K562 (cell line): ENCODE data around the gene CASKIN1. TPM values are rescaled to one million over a fixed set of nuclear protein-coding genes. Genes with fewer than 3 reads are reported as not detected.
A peak's percentile ranks its signal among the peaks of the same experiment; 100 is the strongest.

ENCODE experiments used
- CBX8 ChIP-seq: fragments of 200-600 bp; sonication (generic); IDR thresholded peaks from 2 replicates; pipeline ENCODE4 v1.6.1; 2012; ENCODE audit warnings: borderline replicate concordance, mixed run types, low read depth, mild to moderate bottlenecking, moderate library complexity, mixed read lengths, low read length, control low read depth, inconsistent platforms; ENCODE audit not compliant: poor library complexity, severe bottlenecking; ENCODE audit errors: extremely low read depth
- FOXJ2 ChIP-seq: fragments of 200-800 bp; sonication (Bioruptor generic); IDR thresholded peaks from 2 replicates; pipeline ENCODE4 v1.6.1; 2016; ENCODE audit warnings: missing genetic modification characterization, missing compliant biosample characterization
- FOXP1 ChIP-seq: sonication (generic); formaldehyde crosslinking; IDR thresholded peaks from 2 replicates; pipeline ENCODE4 v1.8.0; 2022; ENCODE audit warnings: mild to moderate bottlenecking, missing genetic modification reagents
- HEY1 ChIP-seq: fragments of 250-450 bp; sonication (Bioruptor Pico); IDR thresholded peaks from 2 replicates; pipeline ENCODE4 v1.5.0; 2020; ENCODE audit warnings: mild to moderate bottlenecking, moderate library complexity, borderline replicate concordance
- NR1H2 ChIP-seq: sonication (generic); formaldehyde crosslinking; IDR thresholded peaks from 2 replicates; pipeline ENCODE4 v1.4.0; 2020; ENCODE audit warnings: mild to moderate bottlenecking, missing genetic modification reagents
- POLR2A ChIP-seq: fragments of 450-650 bp; conservative IDR thresholded peaks from 2 replicates; pipeline ENCODE4 v1.6.1; 2016
- RCOR1 ChIP-seq, 2 experiments: IDR thresholded peaks; 2 replicates each; pipeline ENCODE4 v1.6.1; 2012; ENCODE audit warnings: low read depth in 2 of 2, low read length in 2 of 2, borderline replicate concordance in 1 of 2, improper control_type of control experiment in 1 of 2
- SOX6 ChIP-seq: fragments of 450-650 bp; IDR thresholded peaks from 2 replicates; pipeline ENCODE4 v1.6.1; 2014; ENCODE audit warnings: mild to moderate bottlenecking
- STAT5B ChIP-seq: fragments of 250-450 bp; sonication (Bioruptor Pico); IDR thresholded peaks from 2 replicates; pipeline ENCODE4 v1.8.0; 2021; ENCODE audit warnings: mild to moderate bottlenecking, inconsistent platforms
- ZFPM2 ChIP-seq: fragments of 250-450 bp; sonication (Bioruptor Pico); IDR thresholded peaks from 2 replicates; pipeline ENCODE4 v1.5.1; 2022; ENCODE audit warnings: mild to moderate bottlenecking
- ZNF212 ChIP-seq: fragments of 450-650 bp; formaldehyde crosslinking; IDR thresholded peaks from 2 replicates; pipeline ENCODE4 v1.4.0; 2020; ENCODE audit warnings: mild to moderate bottlenecking
- ZNF280A ChIP-seq: fragments of 450-650 bp; IDR thresholded peaks from 2 replicates; pipeline ENCODE4 v1.6.1; 2018; ENCODE audit warnings: mild to moderate bottlenecking, low read depth; ENCODE audit not compliant: partially characterized antibody
- ZNF589 ChIP-seq: fragments of 200-800 bp; sonication (Bioruptor generic); IDR thresholded peaks from 2 replicates; pipeline ENCODE4 v1.6.1; 2016; ENCODE audit warnings: low read depth, missing genetic modification characterization, missing compliant biosample characterization
- polyA plus RNA-seq, 8 experiments: library from polyadenylated mRNA; depleted of rRNA in 4 of 8; stranded (reverse) in 5 of 8; unstranded in 3 of 8; fragments of >200 nt; fragmentation: Nextera tagmentation in 2 of 8; fragmentation: Illumina TruSeq in 1 of 8; extraction: Ambion mirVana in 2 of 8; extraction: Trizol in 1 of 8; gene quantifications; 2 replicates each; pipeline versions ENCODE4 v1.2.1 to v1.2.3, GENCODE V29; 2011 to 2014; ENCODE audit warnings: inconsistent platforms in 1 of 8, missing spikeins in 1 of 8
- total RNA-seq, 7 experiments: library from RNA; depleted of rRNA in 6 of 7; stranded (reverse); fragments of >200 nt in 6 of 7; fragmentation: Illumina TruSeq in 2 of 7; extraction: Trizol in 2 of 7; gene quantifications; 2 replicates each; pipeline versions ENCODE4 v1.2.1 to v1.2.3, GENCODE V29; 2011 to 2021; ENCODE audit warnings: low replicate concordance in 1 of 7
- TF ChIP-seq, protein P1 (sequence below): fragments of 250-450 bp; sonication (Bioruptor Pico); IDR thresholded peaks from 2 replicates; pipeline ENCODE4 v1.4.0; 2020
- TF ChIP-seq, protein P2 (sequence below): sonication (generic); formaldehyde crosslinking; IDR thresholded peaks from 2 replicates; pipeline ENCODE4 v1.8.0; 2022; ENCODE audit warnings: mild to moderate bottlenecking, missing genetic modification reagents, borderline replicate concordance
- TF ChIP-seq, protein P3 (sequence below), 2 experiments: fragments of 200-800 bp in 1 of 2; sonication (Bioruptor generic) in 1 of 2; sonication (generic) in 1 of 2; formaldehyde crosslinking in 1 of 2; IDR thresholded peaks in 1 of 2; conservative IDR thresholded peaks in 1 of 2; 2 replicates each; pipeline versions ENCODE4 v1.5.0 to v1.6.1; 2016 to 2020; ENCODE audit warnings: missing compliant biosample characterization in 1 of 2, missing genetic modification characterization in 1 of 2, missing genetic modification reagents in 1 of 2

The CASKIN1 gene
- total and polyA plus RNA-seq, 9 of the 15 experiments (the other 6 are each of a cell fraction or from before 2014, with no cell fraction given), result 0.15 to 4.5 (median 1.5) TPM; not detected in 2

GRCh38 chr16:2155091-2155950 lies 41.1 kb downstream of the CASKIN1 start, which contains the start of gene TRAF7 (continued):
- TF ChIP-seq CBX8 (no peak), HEY1 (CRISPR knock-in tag) (no peak), RCOR1 (IDR thresholded peaks at IDR 0.05; ENCODE audit: borderline replicate concordance in 1 of 2, low read depth in 2 of 2, low read length in 2 of 2) (peak in 1 of 2 experiments; percentile 14; a peak in 1 of 4 replicates), ZFPM2 (CRISPR knock-in tag) (peak; percentile 92), NR1H2 (0 out of 2 replicates have a peak, but pooled peaks have one; percentile 45), ZNF280A (no peak), FOXJ2 (tag) (0 out of 2 replicates have a peak, but pooled peaks have one; percentile 16), ZNF589 (CRISPR knock-in tag) (0 out of 2 replicates have a peak, but pooled peaks have one; percentile 63), POLR2A (peak; percentile 100), ZNF212 (CRISPR knock-in tag) (no peak), STAT5B (CRISPR knock-in tag) (no peak), FOXP1 (CRISPR knock-in tag) (no peak; the same call in 1 of the 2 replicates), SOX6 (peak; percentile 59; the same call in 1 of the 2 replicates)
- TF ChIP-seq, protein P1, sequence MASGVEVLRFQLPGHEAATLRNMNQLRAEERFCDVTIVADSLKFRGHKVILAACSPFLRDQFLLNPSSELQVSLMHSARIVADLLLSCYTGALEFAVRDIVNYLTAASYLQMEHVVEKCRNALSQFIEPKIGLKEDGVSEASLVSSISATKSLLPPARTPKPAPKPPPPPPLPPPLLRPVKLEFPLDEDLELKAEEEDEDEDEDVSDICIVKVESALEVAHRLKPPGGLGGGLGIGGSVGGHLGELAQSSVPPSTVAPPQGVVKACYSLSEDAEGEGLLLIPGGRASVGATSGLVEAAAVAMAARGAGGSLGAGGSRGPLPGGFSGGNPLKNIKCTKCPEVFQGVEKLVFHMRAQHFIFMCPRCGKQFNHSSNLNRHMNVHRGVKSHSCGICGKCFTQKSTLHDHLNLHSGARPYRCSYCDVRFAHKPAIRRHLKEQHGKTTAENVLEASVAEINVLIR (CRISPR knock-in tag), result peak; percentile 74
- TF ChIP-seq, protein P2, sequence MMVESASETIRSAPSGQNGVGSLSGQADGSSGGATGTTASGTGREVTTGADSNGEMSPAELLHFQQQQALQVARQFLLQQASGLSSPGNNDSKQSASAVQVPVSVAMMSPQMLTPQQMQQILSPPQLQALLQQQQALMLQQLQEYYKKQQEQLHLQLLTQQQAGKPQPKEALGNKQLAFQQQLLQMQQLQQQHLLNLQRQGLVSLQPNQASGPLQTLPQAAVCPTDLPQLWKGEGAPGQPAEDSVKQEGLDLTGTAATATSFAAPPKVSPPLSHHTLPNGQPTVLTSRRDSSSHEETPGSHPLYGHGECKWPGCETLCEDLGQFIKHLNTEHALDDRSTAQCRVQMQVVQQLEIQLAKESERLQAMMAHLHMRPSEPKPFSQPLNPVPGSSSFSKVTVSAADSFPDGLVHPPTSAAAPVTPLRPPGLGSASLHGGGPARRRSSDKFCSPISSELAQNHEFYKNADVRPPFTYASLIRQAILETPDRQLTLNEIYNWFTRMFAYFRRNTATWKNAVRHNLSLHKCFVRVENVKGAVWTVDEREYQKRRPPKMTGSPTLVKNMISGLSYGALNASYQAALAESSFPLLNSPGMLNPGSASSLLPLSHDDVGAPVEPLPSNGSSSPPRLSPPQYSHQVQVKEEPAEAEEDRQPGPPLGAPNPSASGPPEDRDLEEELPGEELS (CRISPR knock-in tag), result 0 out of 2 replicates have a peak, but pooled peaks have one; percentile 54
- TF ChIP-seq, protein P3, sequence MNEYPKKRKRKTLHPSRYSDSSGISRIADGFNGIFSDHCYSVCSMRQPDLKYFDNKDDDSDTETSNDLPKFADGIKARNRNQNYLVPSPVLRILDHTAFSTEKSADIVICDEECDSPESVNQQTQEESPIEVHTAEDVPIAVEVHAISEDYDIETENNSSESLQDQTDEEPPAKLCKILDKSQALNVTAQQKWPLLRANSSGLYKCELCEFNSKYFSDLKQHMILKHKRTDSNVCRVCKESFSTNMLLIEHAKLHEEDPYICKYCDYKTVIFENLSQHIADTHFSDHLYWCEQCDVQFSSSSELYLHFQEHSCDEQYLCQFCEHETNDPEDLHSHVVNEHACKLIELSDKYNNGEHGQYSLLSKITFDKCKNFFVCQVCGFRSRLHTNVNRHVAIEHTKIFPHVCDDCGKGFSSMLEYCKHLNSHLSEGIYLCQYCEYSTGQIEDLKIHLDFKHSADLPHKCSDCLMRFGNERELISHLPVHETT (CRISPR knock-in tag; conservative IDR thresholded peaks at IDR 0.05 in 1 of 2, IDR thresholded peaks at IDR 0.05 in 1 of 2), result peak in 1 of 2 experiments; percentile 75; a peak in 1 of 4 replicates
